ENCODE data around the gene DYNLT4. TPM values are rescaled to one million over a fixed set of nuclear protein-coding genes. Genes with fewer than 3 reads are reported as not detected.

Gene DYNLT4
- total RNA-seq, 1 experiment from 2014 or later = not detected

DNA sequence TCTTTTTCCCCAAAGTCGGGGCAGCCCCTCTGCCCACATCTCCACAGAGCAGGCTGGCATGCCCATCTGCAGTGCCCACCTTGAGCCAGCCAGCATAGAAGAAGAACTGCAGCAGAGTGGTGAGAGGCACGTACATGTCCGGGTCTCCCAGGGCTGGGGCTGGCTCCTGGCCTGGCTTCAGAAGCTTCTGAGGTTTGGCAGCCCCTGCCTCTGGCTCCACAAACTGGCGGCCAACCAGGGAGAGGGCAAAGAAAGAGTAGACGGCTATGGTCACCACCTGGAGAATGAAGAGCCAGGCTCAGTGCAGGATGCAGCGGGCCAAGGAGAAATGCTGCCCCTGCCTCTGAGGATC lies 22.1 kb downstream of the DYNLT4 start:
- no peaks in the 10 kb centered on the region for H3K27me3 ChIP-seq (replicated peaks; ENCODE audit: control insufficient read depth, insufficient read depth, low read length)
- H3K4me3 ChIP-seq (ENCODE audit: low read depth, low read length) = no peak overlapping the region
- intact Hi-C loops (cut with micrococcal nuclease; ENCODE audit: unreplicated experiment) = no loop called here
- DNase-seq = no peak
- no peaks in the 10 kb centered on the region for H3K4me1 ChIP-seq
- no peaks in the 10 kb centered on the region for H3K27me3 Mint-ChIP-seq (ENCODE audit: insufficient read depth, unreplicated experiment)
- no peaks in the 10 kb centered on the region for H3K9me3 Mint-ChIP-seq (ENCODE audit: unreplicated experiment)
- POLR2A ChIA-PET = no interaction called here
- no peak overlapping the region for H3K27ac Mint-ChIP-seq (ENCODE audit: unreplicated experiment)
- CTCF ChIA-PET = interaction anchor here (0.7 kb wide), 1 partner anchor 132 kb away, joined by 3 read pairs; no protein-coding TSS in a partner anchor
- no peaks in the 10 kb centered on the region for H3K36me3 ChIP-seq (ENCODE audit: control insufficient read depth, insufficient read depth, low read length)
- no TSS peak for BruUV-seq (replicated peaks)
- H3K4me1 Mint-ChIP-seq (ENCODE audit: low read depth, unreplicated experiment) = no peaks in the 10 kb centered on the region
- no peak overlapping the region for H3K4me3 Mint-ChIP-seq (ENCODE audit: unreplicated experiment)
- H3K9me3 ChIP-seq = no peaks in the 10 kb centered on the region
- peaks cover 30% of the 10 kb centered on the region for H3K36me3 Mint-ChIP-seq (ENCODE audit: insufficient read depth, unreplicated experiment)
- TF ChIP-seq, protein P1, sequence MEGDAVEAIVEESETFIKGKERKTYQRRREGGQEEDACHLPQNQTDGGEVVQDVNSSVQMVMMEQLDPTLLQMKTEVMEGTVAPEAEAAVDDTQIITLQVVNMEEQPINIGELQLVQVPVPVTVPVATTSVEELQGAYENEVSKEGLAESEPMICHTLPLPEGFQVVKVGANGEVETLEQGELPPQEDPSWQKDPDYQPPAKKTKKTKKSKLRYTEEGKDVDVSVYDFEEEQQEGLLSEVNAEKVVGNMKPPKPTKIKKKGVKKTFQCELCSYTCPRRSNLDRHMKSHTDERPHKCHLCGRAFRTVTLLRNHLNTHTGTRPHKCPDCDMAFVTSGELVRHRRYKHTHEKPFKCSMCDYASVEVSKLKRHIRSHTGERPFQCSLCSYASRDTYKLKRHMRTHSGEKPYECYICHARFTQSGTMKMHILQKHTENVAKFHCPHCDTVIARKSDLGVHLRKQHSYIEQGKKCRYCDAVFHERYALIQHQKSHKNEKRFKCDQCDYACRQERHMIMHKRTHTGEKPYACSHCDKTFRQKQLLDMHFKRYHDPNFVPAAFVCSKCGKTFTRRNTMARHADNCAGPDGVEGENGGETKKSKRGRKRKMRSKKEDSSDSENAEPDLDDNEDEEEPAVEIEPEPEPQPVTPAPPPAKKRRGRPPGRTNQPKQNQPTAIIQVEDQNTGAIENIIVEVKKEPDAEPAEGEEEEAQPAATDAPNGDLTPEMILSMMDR (IDR thresholded peaks at IDR 0.05; ENCODE audit: insufficient read depth in 1 of 2, low read depth in 1 of 2, low read length in 1 of 2, severe bottlenecking in 1 of 2, unreplicated experiment in 1 of 2) = no peak

DNA sequence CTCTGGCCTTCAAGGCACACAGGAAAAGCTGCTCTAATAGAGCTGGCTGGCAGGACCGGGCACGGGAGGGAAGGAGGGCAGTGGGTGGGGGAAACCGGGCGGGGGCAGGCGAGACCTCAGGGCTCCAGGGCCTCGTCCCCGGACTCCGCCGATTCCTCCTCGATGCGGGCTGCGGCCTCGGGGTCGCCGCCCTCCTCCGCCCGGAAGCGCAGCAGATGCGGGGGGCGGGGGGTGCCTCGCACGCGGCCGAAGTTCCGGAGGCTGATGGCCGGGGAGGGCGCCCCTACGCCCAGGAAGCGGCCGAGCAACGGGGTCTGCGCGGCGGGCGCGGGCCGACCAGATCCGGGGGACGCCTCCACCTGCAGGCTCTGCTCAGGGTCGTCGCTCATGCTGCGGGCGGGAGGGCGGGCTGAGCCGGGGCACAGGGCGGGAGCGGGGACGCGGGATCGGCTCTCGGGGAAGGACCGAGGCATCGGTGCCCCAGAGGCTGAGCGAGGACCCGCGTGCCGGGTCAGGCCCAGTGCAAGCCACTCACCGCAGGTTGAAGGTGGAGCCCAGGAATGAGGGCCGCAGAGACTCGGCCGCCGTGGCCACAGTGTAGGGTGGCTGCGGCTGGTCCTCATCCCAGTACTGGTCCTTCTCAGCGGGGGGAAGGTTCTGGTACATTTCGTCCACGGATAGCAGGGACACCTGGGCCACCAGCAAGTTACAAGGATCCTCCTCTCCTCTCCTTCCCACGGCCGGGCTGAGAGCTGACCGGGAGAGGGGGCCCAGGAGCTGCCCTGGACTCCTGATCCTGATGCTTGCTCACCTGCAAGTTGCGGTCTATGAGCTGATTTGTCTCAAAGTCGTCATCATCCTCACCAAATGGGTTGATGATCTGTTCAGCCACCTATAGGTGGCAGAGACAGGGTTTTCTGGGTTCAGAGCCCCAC lies 22.8 kb downstream of the DYNLT4 start:
- no peaks in the 10 kb centered on the region for H3K27me3 Mint-ChIP-seq (ENCODE audit: insufficient read depth, unreplicated experiment)
- intact Hi-C loops (cut with micrococcal nuclease; ENCODE audit: unreplicated experiment) = no loop called here
- TF ChIP-seq, protein P1 (IDR thresholded peaks at IDR 0.05; ENCODE audit: insufficient read depth in 1 of 2, low read depth in 1 of 2, low read length in 1 of 2, severe bottlenecking in 1 of 2, unreplicated experiment in 1 of 2) = no peak
- H3K36me3 ChIP-seq (ENCODE audit: control insufficient read depth, insufficient read depth, low read length) = no peaks in the 10 kb centered on the region
- H3K4me3 Mint-ChIP-seq (ENCODE audit: unreplicated experiment) = no peak overlapping the region
- H3K36me3 Mint-ChIP-seq (ENCODE audit: insufficient read depth, unreplicated experiment) = peaks cover 36% of the 10 kb centered on the region
- ChIA-PET CTCF (interaction anchor here (0.7 kb wide), 1 partner anchor 132 kb away, joined by 3 read pairs; no protein-coding TSS in a partner anchor), POLR2A (no interaction called here)
- no peak overlapping the region for H3K4me3 ChIP-seq (ENCODE audit: low read depth, low read length)
- DNase-seq = no peak
- H3K27ac Mint-ChIP-seq (ENCODE audit: unreplicated experiment) = no peak overlapping the region
- no TSS peak for BruUV-seq (replicated peaks)
- no peaks in the 10 kb centered on the region for H3K9me3 ChIP-seq
- no peaks in the 10 kb centered on the region for H3K4me1 ChIP-seq
- H3K27me3 ChIP-seq (replicated peaks; ENCODE audit: control insufficient read depth, insufficient read depth, low read length) = no peaks in the 10 kb centered on the region
- H3K4me1 Mint-ChIP-seq (ENCODE audit: low read depth, unreplicated experiment) = no peaks in the 10 kb centered on the region
- no peaks in the 10 kb centered on the region for H3K9me3 Mint-ChIP-seq (ENCODE audit: unreplicated experiment)

DNA sequence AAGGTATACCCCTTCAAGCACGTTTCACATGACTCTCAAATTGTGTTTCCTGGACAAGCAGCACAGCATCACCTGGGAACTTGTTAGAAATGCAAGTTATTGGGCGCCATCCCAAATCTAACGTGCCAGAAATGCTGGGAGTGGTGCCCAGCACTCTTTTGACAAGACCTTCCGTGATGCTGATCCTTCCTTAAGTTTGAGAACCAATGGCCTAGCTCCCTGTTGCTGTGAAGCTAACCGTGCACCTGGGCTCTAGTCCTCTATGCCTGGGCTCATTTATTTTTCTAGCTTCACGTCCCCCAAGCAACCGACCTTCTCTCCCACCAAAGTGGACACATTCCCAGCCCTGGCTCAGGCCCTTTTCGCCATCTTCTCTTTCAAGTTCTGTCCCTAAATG lies 23.5 kb downstream of the DYNLT4 start:
- ChIA-PET CTCF (no interaction called here), POLR2A (interaction anchor here (1.2 kb wide), 1 partner anchor 17 kb away, joined by 6 read pairs; the partner anchor contains the start of gene PLK3)
- Mint-ChIP-seq H3K27ac (ENCODE audit: unreplicated experiment) (no peak overlapping the region), H3K4me3 (ENCODE audit: unreplicated experiment) (no peak overlapping the region), H3K36me3 (ENCODE audit: insufficient read depth, unreplicated experiment) (peaks cover 43% of the 10 kb centered on the region), H3K27me3 (ENCODE audit: insufficient read depth, unreplicated experiment) (no peaks in the 10 kb centered on the region), H3K9me3 (ENCODE audit: unreplicated experiment) (no peaks in the 10 kb centered on the region), H3K4me1 (ENCODE audit: low read depth, unreplicated experiment) (no peaks in the 10 kb centered on the region)
- intact Hi-C loops (cut with micrococcal nuclease; ENCODE audit: unreplicated experiment) = no loop called here
- DNase-seq = no peak
- TF ChIP-seq, protein P1 (IDR thresholded peaks at IDR 0.05; ENCODE audit: insufficient read depth in 1 of 2, low read depth in 1 of 2, low read length in 1 of 2, severe bottlenecking in 1 of 2, unreplicated experiment in 1 of 2) = no peak
- Histone ChIP-seq H3K9me3 (no peaks in the 10 kb centered on the region), H3K4me3 (ENCODE audit: low read depth, low read length) (no peak overlapping the region), H3K27me3 (replicated peaks; ENCODE audit: control insufficient read depth, insufficient read depth, low read length) (no peaks in the 10 kb centered on the region), H3K36me3 (ENCODE audit: control insufficient read depth, insufficient read depth, low read length) (no peaks in the 10 kb centered on the region), H3K4me1 (no peaks in the 10 kb centered on the region)
- no TSS peak for BruUV-seq (replicated peaks)

All from Caco-2 (cell line).